IPS-NIHi7 (cell line): Measurements from ENCODE around the gene BCORL1.

Experiments
- DNase-seq: peaks from one replicate; pipeline ENCODE4 v3.0.0; 2012; ENCODE audit warnings: mixed read lengths; ENCODE audit errors: extremely low spot score

Gene BCORL1

GRCh38 chrX:129965166-129965565, 17.3 kb upstream of the BCORL1 start:
- DNase-seq, result no peak

- DNase-seq, result no peak
Measured at GRCh38 chrX:129968968-129969367, 13.5 kb upstream of the BCORL1 start.

DNA sequence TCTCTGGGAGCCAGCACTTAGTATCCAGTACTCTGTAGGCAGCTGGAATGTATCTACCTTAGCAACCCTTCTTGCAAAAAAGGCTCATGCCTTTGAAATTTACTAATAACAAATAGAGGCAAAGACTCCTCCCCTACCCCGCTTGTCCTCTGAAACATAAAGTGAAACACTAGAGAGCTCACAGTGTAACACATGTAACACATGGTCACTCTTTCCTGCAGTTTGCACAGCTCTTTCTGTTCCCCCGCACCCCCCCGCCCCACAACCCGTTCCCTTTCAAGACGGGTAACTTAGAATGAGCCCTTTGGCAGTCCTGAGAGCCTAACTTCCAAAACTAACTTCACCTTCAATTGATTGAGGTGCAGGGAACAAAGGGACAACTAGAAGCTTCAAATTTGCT, 6.0 kb upstream of the BCORL1 start:
- no peak for DNase-seq

GRCh38 chrX:129979207-129979920, 3.1 kb upstream of the BCORL1 start:
- peak; percentile 32 for DNase-seq

- no peak for DNase-seq
Measured at GRCh38 chrX:129980001-129980401, 2.4 kb upstream of the BCORL1 start.

GRCh38 chrX:129980540-129981199, 1.8 kb upstream of the BCORL1 start:
- DNase-seq, result peak; percentile 75

- no peak for DNase-seq
Measured at GRCh38 chrX:129981200-129981553, 1.3 kb upstream of the BCORL1 start.

- no peak for DNase-seq
Measured at GRCh38 chrX:129981752-129982299, 609 bp upstream of the BCORL1 start.

DNA sequence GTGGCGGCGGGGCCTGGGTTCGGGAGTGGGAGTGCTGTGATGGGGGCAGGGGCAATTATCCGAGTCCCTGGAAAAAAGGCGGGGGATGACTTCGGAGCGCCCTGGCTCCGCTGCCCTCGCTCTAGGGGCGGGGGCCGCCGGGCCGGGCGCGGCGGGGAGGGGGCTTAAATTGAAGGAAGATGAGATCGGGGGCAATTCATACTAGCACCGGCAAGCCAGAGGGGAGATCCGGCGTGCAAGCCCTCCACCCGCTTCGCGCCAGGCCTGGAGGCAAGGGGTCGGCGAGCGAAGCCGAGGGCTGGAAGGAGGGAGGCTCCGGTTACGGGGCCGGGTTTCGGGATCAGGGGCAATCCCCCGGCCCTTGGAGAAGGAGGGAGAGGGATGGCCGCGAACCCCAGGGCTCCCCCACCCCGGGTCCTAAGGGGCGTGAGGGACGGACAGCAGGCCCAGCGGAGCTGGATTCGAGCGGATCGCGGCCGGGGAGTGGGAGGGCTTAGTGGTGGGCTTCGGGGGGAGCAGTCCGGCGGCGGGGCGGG, 1.2 kb downstream of the BCORL1 start:
- peak; percentile 52 for DNase-seq

DNA sequence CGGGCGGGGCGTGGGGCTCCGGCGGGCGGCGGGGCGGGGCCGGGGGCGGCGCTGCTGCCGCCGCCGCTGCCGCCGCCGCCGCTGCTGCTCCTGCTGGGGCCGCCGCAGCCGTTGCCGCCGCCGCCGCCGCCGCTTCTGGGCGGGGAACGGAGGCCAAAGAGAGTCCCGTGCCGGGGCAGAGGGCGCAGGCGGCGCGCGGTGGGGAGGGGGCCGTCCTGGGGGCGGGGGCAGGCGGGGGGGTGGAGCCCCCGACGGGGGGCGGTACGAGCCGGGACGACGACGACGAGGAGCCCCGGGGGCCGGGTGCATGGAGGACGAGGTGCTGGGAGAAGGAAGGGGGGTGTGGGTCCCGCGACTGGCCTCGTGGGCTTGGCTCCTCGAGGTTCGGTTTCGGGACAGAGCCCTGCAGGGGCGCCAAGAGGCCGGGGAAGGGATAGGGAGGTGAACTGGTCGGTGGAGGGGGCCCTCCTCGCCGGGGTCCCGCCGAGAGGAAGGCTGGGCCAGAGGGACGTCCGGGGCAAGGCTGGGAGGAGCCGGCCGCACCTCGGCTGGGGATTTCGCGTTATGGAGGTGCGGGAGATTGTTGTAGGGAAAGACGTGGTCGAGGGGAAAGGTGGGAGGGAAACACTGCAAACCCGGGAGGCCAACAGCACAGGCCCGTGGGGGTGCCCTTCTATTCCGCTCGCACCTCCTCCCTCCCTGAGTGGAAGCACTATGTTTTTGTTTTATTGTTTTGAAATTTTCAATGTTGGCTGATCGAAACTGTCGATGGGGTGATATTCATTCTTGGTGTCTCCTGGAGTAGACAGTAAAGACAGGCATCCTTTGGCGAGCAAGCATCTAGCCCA, 1.9 kb downstream of the BCORL1 start:
- DNase-seq, result peak; percentile 65

DNA sequence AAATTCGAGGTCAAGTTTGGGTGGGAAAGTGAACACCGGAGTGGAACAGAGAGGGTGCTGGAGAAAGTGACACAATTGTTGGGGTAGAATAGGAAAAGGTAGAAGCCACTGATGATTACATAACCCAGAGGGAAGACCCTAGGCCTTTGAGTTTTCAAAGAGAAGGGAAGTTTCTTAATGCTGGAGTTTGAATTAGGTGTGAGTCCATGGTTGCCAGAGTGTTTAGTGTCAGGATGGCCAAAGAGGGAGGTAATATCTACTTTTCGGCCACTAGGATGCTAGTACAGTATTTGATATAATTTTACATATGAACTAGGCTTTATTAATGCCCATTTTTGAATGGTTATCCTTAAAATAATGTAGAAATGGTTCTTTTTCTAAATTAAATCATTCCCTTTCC, 5.4 kb downstream of the BCORL1 start:
- DNase-seq, result no peak

- DNase-seq, result no peak
Measured at GRCh38 chrX:129992181-129992580, 9.7 kb downstream of the BCORL1 start.

- no peak for DNase-seq
Measured at GRCh38 chrX:129996120-129996519, 13.7 kb downstream of the BCORL1 start.

GRCh38 chrX:129997086-129997485, 14.7 kb downstream of the BCORL1 start:
- no peak for DNase-seq

DNA sequence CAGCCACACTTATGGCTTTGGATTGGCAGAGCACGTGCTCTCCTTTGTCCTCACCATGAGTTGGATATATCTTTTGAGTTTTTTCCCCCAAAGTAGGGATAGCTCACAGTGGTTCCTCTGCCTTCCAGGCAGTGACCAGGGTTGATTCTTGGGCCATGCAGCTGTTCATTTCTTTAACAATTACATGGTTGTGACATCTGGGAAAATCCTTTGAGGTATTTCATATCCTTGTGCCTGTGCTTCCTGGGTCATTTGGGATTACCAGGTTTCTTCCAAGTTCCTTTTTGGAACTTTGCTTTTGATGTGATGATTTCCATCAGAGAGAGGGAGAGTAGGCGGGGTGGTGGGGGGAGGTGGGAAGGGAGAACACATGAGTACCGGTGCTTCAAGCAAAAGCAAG, 15.6 kb downstream of the BCORL1 start:
- DNase-seq, result no peak

DNA sequence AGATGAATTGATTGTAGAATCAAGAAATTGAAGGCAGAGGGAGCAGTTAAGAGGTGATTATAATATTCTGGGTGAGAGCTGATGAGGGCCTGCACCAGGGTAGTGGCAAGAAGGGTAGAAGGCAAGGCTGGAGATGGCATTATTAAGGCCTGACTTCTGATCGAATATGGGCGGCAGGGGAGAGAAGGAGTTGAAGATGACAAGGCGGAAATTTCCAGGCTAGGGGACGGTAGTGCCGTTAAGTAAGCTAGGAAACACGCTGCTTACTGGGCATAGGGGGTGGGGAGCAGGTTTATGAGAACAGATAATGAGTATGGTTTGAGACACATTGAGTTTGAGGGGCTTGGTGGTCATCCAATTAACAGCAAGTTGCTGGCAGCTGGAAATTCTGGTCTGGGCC, 19.5 kb downstream of the BCORL1 start:
- DNase-seq, result no peak

- DNase-seq, result no peak
Measured at GRCh38 chrX:130002541-130002940, 20.1 kb downstream of the BCORL1 start.

DNA sequence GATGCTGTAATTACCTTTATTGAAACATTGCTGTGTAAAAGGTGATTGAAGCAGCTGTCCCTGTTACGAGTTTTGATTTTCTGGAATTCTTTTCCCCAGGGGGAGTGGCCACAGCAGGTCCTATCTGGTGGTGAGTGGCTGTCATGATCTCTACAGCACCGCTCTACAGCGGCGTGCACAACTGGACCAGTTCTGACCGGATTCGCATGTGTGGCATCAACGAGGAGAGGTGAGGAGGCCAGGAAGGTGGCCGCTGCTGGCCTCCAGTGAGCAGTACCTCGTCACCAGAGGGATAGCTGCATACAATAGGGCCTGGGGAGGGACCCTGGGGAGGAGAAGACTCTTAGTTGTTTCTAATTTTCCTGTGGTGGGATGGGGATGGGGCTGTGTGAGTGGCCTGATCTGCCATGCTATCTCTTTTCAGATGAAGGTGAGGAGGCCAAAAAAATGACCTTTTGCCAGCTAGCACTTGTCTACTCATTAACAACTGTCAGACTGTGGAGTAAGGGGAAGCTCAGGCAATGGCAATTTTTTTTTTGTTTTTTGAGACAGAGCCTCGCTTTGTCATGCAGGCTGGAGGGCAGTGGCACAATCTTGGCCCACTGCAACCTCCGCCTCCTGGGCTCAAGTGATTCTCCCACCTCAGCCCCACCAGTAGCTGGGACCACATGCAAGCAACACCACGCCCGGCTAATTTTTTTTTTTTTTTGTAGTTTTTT, 22.8 kb downstream of the BCORL1 start:
- DNase-seq, result no peak

DNA sequence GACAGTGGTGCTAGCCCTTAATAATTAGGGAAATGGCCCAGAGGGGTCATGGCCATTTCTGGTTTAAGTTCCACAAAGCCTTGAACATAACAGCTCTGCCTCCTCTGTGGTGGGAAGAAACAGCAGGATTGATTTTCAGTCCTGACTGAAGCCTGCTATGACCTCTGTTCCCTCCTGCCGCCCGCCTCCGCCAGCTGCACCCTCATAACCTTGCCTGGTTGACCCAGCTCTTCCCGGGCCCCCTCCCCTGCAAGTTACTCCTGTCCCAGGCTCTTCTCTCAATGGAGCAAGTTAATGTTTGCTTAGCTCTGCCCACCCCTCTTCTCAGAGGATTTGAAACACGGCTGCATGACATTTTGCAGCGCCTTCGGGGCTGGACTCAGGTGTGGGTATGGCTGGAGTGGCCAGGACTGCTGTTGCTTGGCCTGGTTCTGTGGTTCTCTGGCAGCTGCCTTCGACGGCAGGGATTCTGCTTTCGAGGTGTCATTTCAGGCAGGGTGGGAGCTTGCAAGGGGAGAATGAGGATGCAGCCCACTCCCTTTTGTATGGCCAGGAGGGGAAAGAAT, 27.3 kb downstream of the BCORL1 start:
- no peak for DNase-seq

- no peak for DNase-seq
Measured at GRCh38 chrX:130012683-130013082, 30.2 kb downstream of the BCORL1 start.

DNA sequence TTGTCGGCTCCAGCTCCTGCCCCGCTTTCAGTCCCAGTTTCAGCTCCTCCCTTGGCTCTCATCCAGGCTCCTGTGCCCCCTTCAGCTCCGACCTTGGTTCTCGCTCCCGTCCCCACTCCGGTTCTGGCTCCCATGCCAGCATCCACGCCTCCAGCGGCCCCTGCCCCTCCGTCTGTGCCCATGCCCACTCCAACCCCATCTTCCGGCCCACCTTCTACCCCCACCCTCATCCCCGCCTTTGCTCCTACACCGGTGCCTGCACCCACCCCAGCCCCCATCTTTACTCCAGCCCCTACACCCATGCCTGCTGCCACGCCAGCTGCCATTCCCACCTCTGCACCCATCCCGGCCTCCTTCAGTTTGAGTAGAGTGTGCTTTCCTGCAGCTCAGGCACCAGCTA, 31.2 kb downstream of the BCORL1 start:
- DNase-seq, result no peak
